GM06990 (cell line): ENCODE measurements around the gene AASS.

Source experiments
- DNase-seq: peaks from one replicate; pipeline ENCODE4 v3.0.0-alpha.2; 2011; ENCODE audit not compliant: insufficient read length; ENCODE audit errors: extremely low read depth
- H3K27me3 ChIP-seq: replicated peaks from 2 replicates; pipeline ENCODE4 v1.6.0; 2011; ENCODE audit warnings: low read length; ENCODE audit not compliant: control insufficient read depth, insufficient read depth
- H3K36me3 ChIP-seq: 2 replicates; pipeline ENCODE4 v1.5.1; 2011; ENCODE audit warnings: low read length; ENCODE audit not compliant: control insufficient read depth, insufficient read depth
- H3K4me3 ChIP-seq: replicated peaks from 2 replicates; pipeline ENCODE4 v1.5.1; 2011; ENCODE audit warnings: low read depth, mild to moderate bottlenecking, control low read depth, low read length
- CTCF ChIP-seq: IDR thresholded peaks from 2 replicates; pipeline ENCODE4 v1.5.1; 2011; ENCODE audit warnings: low read length, control low read depth, mild to moderate bottlenecking, inconsistent platforms; ENCODE audit not compliant: insufficient read depth, poor library complexity, severe bottlenecking

AASS gene

GRCh38 chr7:122103064-122103463, 41.0 kb downstream of the AASS start:
- no peak for DNase-seq

GRCh38 chr7:122100021-122100420, 44.0 kb downstream of the AASS start:
- Histone ChIP-seq H3K36me3 (no peaks in the 10 kb centered on the region), H3K4me3 (no peak overlapping the region), H3K27me3 (no peaks in the 10 kb centered on the region)
- DNase-seq: no peak
- TF ChIP-seq CTCF: no peak

More at GRCh38 chr7:122103064-122103463, 41.0 kb downstream of the AASS start:
- Histone ChIP-seq H3K4me3 (no peak overlapping the region), H3K27me3 (no peaks in the 10 kb centered on the region), H3K36me3 (no peaks in the 10 kb centered on the region)
- no peak for TF ChIP-seq CTCF

- Histone ChIP-seq H3K27me3 (no peaks in the 10 kb centered on the region), H3K36me3 (no peaks in the 10 kb centered on the region), H3K4me3 (no peak overlapping the region)
- no peak for DNase-seq
- no peak for TF ChIP-seq CTCF
Measured at GRCh38 chr7:122095642-122096041, 48.4 kb downstream of the AASS start.

- no peaks in the 10 kb centered on the region for H3K36me3 ChIP-seq
- no peak for DNase-seq
- no peak overlapping the region for H3K4me3 ChIP-seq
- no peaks in the 10 kb centered on the region for H3K27me3 ChIP-seq
- no peak for TF ChIP-seq CTCF
Measured at GRCh38 chr7:122094549-122094948, 49.5 kb downstream of the AASS start.

GRCh38 chr7:122092964-122093797, 50.9 kb downstream of the AASS start:
- no peaks in the 10 kb centered on the region for H3K36me3 ChIP-seq
- H3K4me3 ChIP-seq: no peak overlapping the region
- TF ChIP-seq CTCF: peak; percentile 90
- DNase-seq: peak; percentile 28
- H3K27me3 ChIP-seq: no peaks in the 10 kb centered on the region
